Measurements from ENCODE around the gene ZNF143.

DNA sequence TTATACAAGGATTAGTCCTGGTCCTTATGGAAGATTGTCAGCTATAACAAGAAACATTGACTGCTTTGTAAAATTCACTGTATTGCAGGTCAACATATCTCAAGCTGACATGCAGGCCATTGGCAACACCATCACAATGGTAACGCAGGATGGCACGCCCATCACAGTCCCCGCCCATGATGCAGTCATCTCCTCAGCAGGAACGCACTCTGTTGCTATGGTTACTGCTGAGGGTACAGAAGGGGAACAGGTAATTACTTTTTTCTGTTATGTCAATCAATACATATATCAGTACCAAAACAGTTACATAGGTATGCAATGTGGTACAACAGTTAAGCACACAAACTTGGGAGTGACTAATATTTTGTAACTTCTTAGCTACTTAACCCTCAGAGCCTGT lies 55.3 kb downstream of the ZNF143 start:
- TF ChIP-seq, protein P1, sequence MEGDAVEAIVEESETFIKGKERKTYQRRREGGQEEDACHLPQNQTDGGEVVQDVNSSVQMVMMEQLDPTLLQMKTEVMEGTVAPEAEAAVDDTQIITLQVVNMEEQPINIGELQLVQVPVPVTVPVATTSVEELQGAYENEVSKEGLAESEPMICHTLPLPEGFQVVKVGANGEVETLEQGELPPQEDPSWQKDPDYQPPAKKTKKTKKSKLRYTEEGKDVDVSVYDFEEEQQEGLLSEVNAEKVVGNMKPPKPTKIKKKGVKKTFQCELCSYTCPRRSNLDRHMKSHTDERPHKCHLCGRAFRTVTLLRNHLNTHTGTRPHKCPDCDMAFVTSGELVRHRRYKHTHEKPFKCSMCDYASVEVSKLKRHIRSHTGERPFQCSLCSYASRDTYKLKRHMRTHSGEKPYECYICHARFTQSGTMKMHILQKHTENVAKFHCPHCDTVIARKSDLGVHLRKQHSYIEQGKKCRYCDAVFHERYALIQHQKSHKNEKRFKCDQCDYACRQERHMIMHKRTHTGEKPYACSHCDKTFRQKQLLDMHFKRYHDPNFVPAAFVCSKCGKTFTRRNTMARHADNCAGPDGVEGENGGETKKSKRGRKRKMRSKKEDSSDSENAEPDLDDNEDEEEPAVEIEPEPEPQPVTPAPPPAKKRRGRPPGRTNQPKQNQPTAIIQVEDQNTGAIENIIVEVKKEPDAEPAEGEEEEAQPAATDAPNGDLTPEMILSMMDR (IDR thresholded peaks at IDR 0.05; ENCODE audit: insufficient read depth, low read depth, low read length), result no peak
- TF ChIP-seq EZH2 (IDR thresholded peaks at IDR 0.05; ENCODE audit: insufficient read depth, low read length), result no peak
